Esophagus muscularis mucosa (tissue), 4 donors: ENCODE results near the gene NTRK3. TPM values are rescaled to one million over a fixed set of nuclear protein-coding genes. Genes with fewer than 3 reads are reported as not detected.

Experiments used
- DNase-seq: peaks from one replicate; pipeline ENCODE4 v3.0.0-alpha.2; 2017; ENCODE audit errors: extremely low spot score
- H3K27ac ChIP-seq, 4 donors: fragments of 200-600 bp; sonication (generic); replicated peaks in 1 of 4; 1 replicate in 3 of 4; 2 replicates in 1 of 4; pipeline ENCODE4 v1.5.1; 2016 to 2019; ENCODE audit warnings: mild to moderate bottlenecking in 1 of 4
- H3K27me3 ChIP-seq, 4 donors: fragments of 200-600 bp; sonication (generic); one replicate each; pipeline versions ENCODE4 v1.5.1 to v1.6.0; 2016 to 2019
- H3K36me3 ChIP-seq, 4 donors: fragments of 200-600 bp; sonication (generic); one replicate each; pipeline ENCODE4 v1.5.1; 2016 to 2019
- H3K4me1 ChIP-seq, 4 donors: fragments of 200-600 bp; sonication (generic); one replicate each; pipeline ENCODE4 v1.5.1; 2016 to 2019
- H3K4me3 ChIP-seq, 4 donors: fragments of 200-600 bp; sonication (generic); 1 replicate in 2 of 4; 2 replicates in 2 of 4; pipeline ENCODE4 v1.5.1; 2016 to 2019; ENCODE audit warnings: mild to moderate bottlenecking in 4 of 4, moderate library complexity in 1 of 4
- H3K9me3 ChIP-seq, 4 donors: fragments of 200-600 bp; sonication (generic); 1 replicate in 3 of 4; 2 replicates in 1 of 4; pipeline ENCODE4 v1.5.1; 2016 to 2019
- EP300 ChIP-seq: sonication (generic); formaldehyde crosslinking; IDR thresholded peaks from one replicate; pipeline ENCODE4 v1.6.1; 2017; ENCODE audit warnings: antibody characterized with exemption
- POLR2A ChIP-seq: fragments of 450-650 bp; IDR thresholded peaks from one replicate; pipeline ENCODE4 v1.6.1; 2017; ENCODE audit warnings: antibody characterized with exemption, moderate library complexity, mild to moderate bottlenecking, low read depth
- POLR2AphosphoS5 ChIP-seq, 2 donors: sonication (generic); formaldehyde crosslinking; IDR thresholded peaks; one replicate each; pipeline ENCODE4 v1.6.1; 2017; ENCODE audit warnings: antibody characterized with exemption in 2 of 2
- WGBS: methylation state at CpG from one replicate; pipeline ENCODE4 v1.1.5; 2018; 5-methylcytosine and 5-hydroxymethylcytosine counted together
- intact Hi-C: fragments of 100-400 bp; cut with DNase I; formaldehyde crosslinking; loops from one replicate; pipeline ENCODE4 v1.15.1; 2023
- total RNA-seq, 4 donors: library from RNA; depleted of rRNA; stranded (reverse); fragments of >200 nt; gene quantifications; one replicate each; pipeline versions ENCODE4 v1.1.0 to v1.2.1, GENCODE V29; 2016
- TF ChIP-seq, protein P1 (sequence below), 3 experiments: fragments of 200-600 bp in 2 of 3; fragments of 450-650 bp in 1 of 3; sonication (generic) in 2 of 3; IDR thresholded peaks; one replicate each; pipeline ENCODE4 v1.5.1; 2017 to 2019; ENCODE audit warnings: antibody characterized with exemption in 3 of 3, mild to moderate bottlenecking in 2 of 3, moderate library complexity in 1 of 3

Gene NTRK3
- total RNA-seq, 4 donors from 2014 or later = 1.7 to 6.3 (median 3.0) TPM

DNA sequence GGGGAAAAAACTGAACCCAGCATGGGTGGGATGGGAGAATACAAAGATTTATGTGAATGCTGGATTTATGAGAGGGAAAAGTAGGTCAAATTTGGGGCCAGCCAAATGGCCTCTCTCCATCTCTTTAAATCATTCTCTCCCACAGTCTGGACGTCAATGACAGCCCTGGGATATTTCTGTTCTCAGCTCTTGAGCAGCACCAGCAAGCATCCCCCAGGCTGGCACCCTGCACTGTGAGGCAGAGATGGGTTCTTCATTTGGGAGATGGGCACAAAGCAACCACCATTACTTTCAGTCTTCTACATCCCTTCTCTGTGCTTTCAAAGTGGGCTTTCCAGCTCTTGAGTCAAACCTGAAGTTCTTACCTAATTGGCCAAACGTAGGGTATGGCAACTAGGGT is 321.0 kb downstream of the NTRK3 start:
- H3K9me3 ChIP-seq = no peaks in the 10 kb centered on the region
- TF ChIP-seq POLR2AphosphoS5 (IDR thresholded peaks at IDR 0.05) (no peak), EP300 (no peak), POLR2A (no peak)
- TF ChIP-seq, protein P1, sequence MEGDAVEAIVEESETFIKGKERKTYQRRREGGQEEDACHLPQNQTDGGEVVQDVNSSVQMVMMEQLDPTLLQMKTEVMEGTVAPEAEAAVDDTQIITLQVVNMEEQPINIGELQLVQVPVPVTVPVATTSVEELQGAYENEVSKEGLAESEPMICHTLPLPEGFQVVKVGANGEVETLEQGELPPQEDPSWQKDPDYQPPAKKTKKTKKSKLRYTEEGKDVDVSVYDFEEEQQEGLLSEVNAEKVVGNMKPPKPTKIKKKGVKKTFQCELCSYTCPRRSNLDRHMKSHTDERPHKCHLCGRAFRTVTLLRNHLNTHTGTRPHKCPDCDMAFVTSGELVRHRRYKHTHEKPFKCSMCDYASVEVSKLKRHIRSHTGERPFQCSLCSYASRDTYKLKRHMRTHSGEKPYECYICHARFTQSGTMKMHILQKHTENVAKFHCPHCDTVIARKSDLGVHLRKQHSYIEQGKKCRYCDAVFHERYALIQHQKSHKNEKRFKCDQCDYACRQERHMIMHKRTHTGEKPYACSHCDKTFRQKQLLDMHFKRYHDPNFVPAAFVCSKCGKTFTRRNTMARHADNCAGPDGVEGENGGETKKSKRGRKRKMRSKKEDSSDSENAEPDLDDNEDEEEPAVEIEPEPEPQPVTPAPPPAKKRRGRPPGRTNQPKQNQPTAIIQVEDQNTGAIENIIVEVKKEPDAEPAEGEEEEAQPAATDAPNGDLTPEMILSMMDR (IDR thresholded peaks at IDR 0.05) = no peak
- peaks cover 0 to 1% (median 0%) of the 10 kb centered on the region in 4 donors for H3K4me1 ChIP-seq
- H3K36me3 ChIP-seq = no peaks in the 10 kb centered on the region
- no peaks in the 10 kb centered on the region for H3K27me3 ChIP-seq
- H3K4me3 ChIP-seq = no peak overlapping the region
- 42% methylated on average over 2 of the region's 2 CpGs for WGBS
- DNase-seq = no peak
- intact Hi-C loops = no loop called here
- no peak overlapping the region for H3K27ac ChIP-seq

- Histone ChIP-seq H3K36me3 (no peaks in the 10 kb centered on the region), H3K4me3 (no peak overlapping the region), H3K9me3 (no peaks in the 10 kb centered on the region), H3K27ac (no peak overlapping the region), H3K4me1 (no peaks in the 10 kb centered on the region), H3K27me3 (no peaks in the 10 kb centered on the region)
- WGBS = 97% methylated on average over 2 of the region's 2 CpGs
- no peak for TF ChIP-seq POLR2AphosphoS5 (IDR thresholded peaks at IDR 0.05)
- TF ChIP-seq, protein P1 (IDR thresholded peaks at IDR 0.05) = no peak
- TF ChIP-seq POLR2A = no peak
- no peak for TF ChIP-seq EP300
- DNase-seq = no peak
- intact Hi-C loops = no loop called here
These were observed 325.0 kb downstream of the NTRK3 start for GRCh38 chr15:87931584-87931983.

DNA sequence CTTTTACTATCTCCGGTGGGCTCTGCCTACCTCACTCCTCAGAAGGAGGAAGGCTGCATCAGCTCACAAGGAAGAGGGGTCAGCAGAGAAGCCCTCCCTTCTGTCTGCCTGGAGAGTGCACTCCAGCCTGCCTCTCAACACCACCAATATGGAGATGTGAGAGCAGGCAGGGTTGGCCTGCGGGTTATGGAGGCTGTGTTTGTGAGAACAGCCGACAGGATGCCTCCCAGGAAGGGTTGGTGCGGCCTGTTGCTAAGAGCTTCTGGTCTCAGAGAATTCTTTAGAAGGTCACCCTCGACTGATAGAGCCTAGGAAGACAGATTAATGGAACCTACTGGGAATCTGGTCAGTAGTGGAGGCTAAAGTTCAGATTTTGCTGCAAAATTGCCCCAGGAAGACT is 326.1 kb downstream of the NTRK3 start:
- H3K27me3 ChIP-seq = no peaks in the 10 kb centered on the region
- no peaks in the 10 kb centered on the region for H3K36me3 ChIP-seq
- no peaks in the 10 kb centered on the region for H3K9me3 ChIP-seq
- H3K4me1 ChIP-seq = no peaks in the 10 kb centered on the region
- TF ChIP-seq POLR2A = no peak
- TF ChIP-seq, protein P1 (IDR thresholded peaks at IDR 0.05) = no peak
- TF ChIP-seq POLR2AphosphoS5 (IDR thresholded peaks at IDR 0.05) = no peak
- TF ChIP-seq EP300 = no peak
- 81% methylated on average over 4 of the region's 5 CpGs for WGBS
- no peak overlapping the region for H3K4me3 ChIP-seq
- intact Hi-C loops = no loop called here
- DNase-seq = no peak
- H3K27ac ChIP-seq = no peak overlapping the region

- DNase-seq = no peak
- 88% methylated on average over 2 of the region's 2 CpGs for WGBS
- Histone ChIP-seq H3K36me3 (no peaks in the 10 kb centered on the region), H3K4me1 (no peaks in the 10 kb centered on the region), H3K27ac (no peak overlapping the region), H3K4me3 (no peak overlapping the region), H3K27me3 (no peaks in the 10 kb centered on the region), H3K9me3 (no peaks in the 10 kb centered on the region)
- no peak for TF ChIP-seq POLR2A
- no peak for TF ChIP-seq POLR2AphosphoS5 (IDR thresholded peaks at IDR 0.05)
- TF ChIP-seq EP300 = no peak
- TF ChIP-seq, protein P1 (IDR thresholded peaks at IDR 0.05) = no peak
- intact Hi-C loops = no loop called here
These were observed 326.7 kb downstream of the NTRK3 start for GRCh38 chr15:87929841-87930240.

DNA sequence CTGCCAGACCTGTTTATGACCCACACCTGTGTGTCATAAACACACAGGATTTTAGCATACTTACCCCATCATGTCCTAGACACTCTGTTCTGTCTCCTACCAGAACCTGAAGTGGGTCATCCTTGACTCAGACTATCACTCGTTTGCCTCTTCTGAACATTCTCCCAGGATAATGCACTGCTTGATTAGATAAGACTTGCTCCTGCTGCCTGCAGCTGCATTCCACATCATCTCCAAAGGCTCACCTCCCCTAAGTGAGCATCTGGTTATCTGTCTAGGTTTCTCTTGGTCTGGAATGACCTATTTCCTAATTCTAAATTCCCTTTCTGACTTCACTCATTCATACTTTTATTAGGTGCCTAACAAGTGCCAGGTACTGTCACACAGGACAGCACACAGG is 332.1 kb downstream of the NTRK3 start:
- no peak overlapping the region for H3K4me3 ChIP-seq
- H3K27ac ChIP-seq = no peak overlapping the region
- no peaks in the 10 kb centered on the region for H3K9me3 ChIP-seq
- H3K4me1 ChIP-seq = no peaks in the 10 kb centered on the region
- WGBS = 76% methylated on average over 1 of the region's 1 CpG
- H3K36me3 ChIP-seq = no peaks in the 10 kb centered on the region
- no peaks in the 10 kb centered on the region for H3K27me3 ChIP-seq
- no peak for DNase-seq
- intact Hi-C loops = no loop called here
- no peak for TF ChIP-seq EP300
- no peak for TF ChIP-seq POLR2A
- TF ChIP-seq, protein P1 (IDR thresholded peaks at IDR 0.05) = no peak
- no peak for TF ChIP-seq POLR2AphosphoS5 (IDR thresholded peaks at IDR 0.05)
